Activated naive CD4-positive, alpha-beta T cell treated with anti-CD3 and anti-CD28 coated beads, Interleukin-2, amount 50 U/mL, for 72 hours (primary cell): ENCODE data around the gene RIMBP2. TPM values are rescaled to one million over a fixed set of nuclear protein-coding genes. Genes with fewer than 3 reads are reported as not detected.

Experiments used
- ATAC-seq, 2 donors: fragments of 150-1000 bp; cut with Tn5 transposase; 2 replicates each; pipeline ENCODE4 v1.10.0; 2021; ENCODE audit warnings: mild to moderate bottlenecking in 2 of 2, moderate library complexity in 2 of 2
- DNase-seq, 2 donors: peaks; one replicate each; pipeline ENCODE4 v3.0.0; 2021 to 2022; ENCODE audit warnings: low spot score in 2 of 2
- H3K27ac Mint-ChIP-seq, 2 donors: one replicate each; pipeline ENCODE4 v1.8.0; 2022; ENCODE audit warnings: mild to moderate bottlenecking in 2 of 2, mixed read lengths in 2 of 2
- H3K36me3 Mint-ChIP-seq, 2 donors: one replicate each; pipeline ENCODE4 v1.8.0; 2022; ENCODE audit warnings: mixed read lengths in 2 of 2
- H3K9me3 Mint-ChIP-seq, 2 donors: one replicate each; pipeline ENCODE4 v1.8.0; 2022; ENCODE audit warnings: mixed read lengths in 2 of 2
- total RNA-seq, 2 donors: library from RNA; stranded (reverse); gene quantifications; one replicate each; pipeline ENCODE4 v1.2.3, GENCODE V29; 2022

The RIMBP2 gene
- total RNA-seq, 2 donors from 2014 or later: not detected

GRCh38 chr12:130614530-130614905 lies 101.6 kb downstream of the RIMBP2 start:
- Mint-ChIP-seq H3K27ac (no peak overlapping the region), H3K36me3 (no peaks in the 10 kb centered on the region), H3K9me3 (no peaks in the 10 kb centered on the region)
- DNase-seq (no peak), ATAC-seq (no peak)

- ATAC-seq (no peak), DNase-seq (no peak)
- H3K36me3 Mint-ChIP-seq: no peaks in the 10 kb centered on the region
- no peaks in the 10 kb centered on the region for H3K9me3 Mint-ChIP-seq
- no peak overlapping the region for H3K27ac Mint-ChIP-seq
These were observed 102.1 kb downstream of the RIMBP2 start for GRCh38 chr12:130613831-130614529.

GRCh38 chr12:130613131-130613530 lies 103.0 kb downstream of the RIMBP2 start:
- ATAC-seq: no peak
- Mint-ChIP-seq H3K36me3 (no peaks in the 10 kb centered on the region), H3K9me3 (no peaks in the 10 kb centered on the region), H3K27ac (no peak overlapping the region)
- DNase-seq: no peak

- DNase-seq (no peak), ATAC-seq (no peak)
- Mint-ChIP-seq H3K9me3 (no peaks in the 10 kb centered on the region), H3K27ac (no peak overlapping the region), H3K36me3 (no peaks in the 10 kb centered on the region)
These were observed 104.8 kb downstream of the RIMBP2 start for GRCh38 chr12:130611026-130611905.

GRCh38 chr12:130609966-130610365 lies 106.1 kb downstream of the RIMBP2 start:
- ATAC-seq (no peak), DNase-seq (no peak)
- H3K27ac Mint-ChIP-seq: no peak overlapping the region
- no peaks in the 10 kb centered on the region for H3K9me3 Mint-ChIP-seq
- no peaks in the 10 kb centered on the region for H3K36me3 Mint-ChIP-seq

GRCh38 chr12:130608831-130609230 lies 107.3 kb downstream of the RIMBP2 start:
- H3K9me3 Mint-ChIP-seq: no peaks in the 10 kb centered on the region
- H3K27ac Mint-ChIP-seq: no peak overlapping the region
- DNase-seq (no peak), ATAC-seq (no peak)
- H3K36me3 Mint-ChIP-seq: no peaks in the 10 kb centered on the region

- no peak for ATAC-seq
- no peaks in the 10 kb centered on the region for H3K9me3 Mint-ChIP-seq
- H3K36me3 Mint-ChIP-seq: no peaks in the 10 kb centered on the region
These were observed 108.0 kb downstream of the RIMBP2 start for GRCh38 chr12:130608132-130608531.

GRCh38 chr12:130606231-130606630 lies 109.9 kb downstream of the RIMBP2 start:
- no peaks in the 10 kb centered on the region for H3K36me3 Mint-ChIP-seq
- DNase-seq (no peak), ATAC-seq (no peak)
- no peaks in the 10 kb centered on the region for H3K9me3 Mint-ChIP-seq
- H3K27ac Mint-ChIP-seq: no peak overlapping the region

More at GRCh38 chr12:130608132-130608531, 108.0 kb downstream of the RIMBP2 start:
- DNase-seq: no peak
- H3K27ac Mint-ChIP-seq: no peak overlapping the region

GRCh38 chr12:130603396-130603965 lies 112.6 kb downstream of the RIMBP2 start:
- H3K27ac Mint-ChIP-seq: no peak overlapping the region
- no peaks in the 10 kb centered on the region for H3K36me3 Mint-ChIP-seq
- DNase-seq: no peak
- H3K9me3 Mint-ChIP-seq: no peaks in the 10 kb centered on the region
- ATAC-seq: no peak

GRCh38 chr12:130602251-130602650 lies 113.8 kb downstream of the RIMBP2 start:
- H3K9me3 Mint-ChIP-seq: peaks cover 9% of the 10 kb centered on the region in 2 donors
- peaks cover 0 to 4% of the 10 kb centered on the region in 2 donors for H3K36me3 Mint-ChIP-seq
- no peak for ATAC-seq
- DNase-seq: no peak
- no peak overlapping the region for H3K27ac Mint-ChIP-seq

GRCh38 chr12:130601327-130601726 lies 114.8 kb downstream of the RIMBP2 start:
- ATAC-seq (no peak), DNase-seq (no peak)
- Mint-ChIP-seq H3K9me3 (peaks cover 9 to 11% of the 10 kb centered on the region in 2 donors), H3K36me3 (peaks cover 0 to 4% of the 10 kb centered on the region in 2 donors), H3K27ac (no peak overlapping the region)

GRCh38 chr12:130596241-130596640 lies 119.9 kb downstream of the RIMBP2 start:
- Mint-ChIP-seq H3K27ac (no peak overlapping the region), H3K36me3 (peaks cover 0 to 4% of the 10 kb centered on the region in 2 donors)

GRCh38 chr12:130595566-130595965 lies 120.5 kb downstream of the RIMBP2 start:
- peaks cover 9 to 11% of the 10 kb centered on the region in 2 donors for H3K9me3 Mint-ChIP-seq
- no peak for DNase-seq
- no peak for ATAC-seq

More at GRCh38 chr12:130596241-130596640, 119.9 kb downstream of the RIMBP2 start:
- DNase-seq: no peak
- peaks cover 9 to 11% of the 10 kb centered on the region in 2 donors for H3K9me3 Mint-ChIP-seq
- ATAC-seq: no peak

GRCh38 chr12:130593056-130593455 lies 123.0 kb downstream of the RIMBP2 start:
- no peak for ATAC-seq
- H3K27ac Mint-ChIP-seq: no peak overlapping the region
- H3K36me3 Mint-ChIP-seq: peaks cover 0 to 9% of the 10 kb centered on the region in 2 donors
- H3K9me3 Mint-ChIP-seq: peaks cover 9 to 15% of the 10 kb centered on the region in 2 donors
- no peak for DNase-seq

More at GRCh38 chr12:130595566-130595965, 120.5 kb downstream of the RIMBP2 start:
- Mint-ChIP-seq H3K27ac (no peak overlapping the region), H3K36me3 (peaks cover 0 to 4% of the 10 kb centered on the region in 2 donors)

- no peak overlapping the region for H3K27ac Mint-ChIP-seq
- H3K9me3 Mint-ChIP-seq: peaks cover 9 to 14% of the 10 kb centered on the region in 2 donors
- no peak for ATAC-seq
- DNase-seq: no peak
- peaks cover 0 to 10% of the 10 kb centered on the region in 2 donors for H3K36me3 Mint-ChIP-seq
These were observed 123.5 kb downstream of the RIMBP2 start for GRCh38 chr12:130592641-130593040.

GRCh38 chr12:130591736-130592135 lies 124.4 kb downstream of the RIMBP2 start:
- H3K36me3 Mint-ChIP-seq: peaks cover 0 to 8% of the 10 kb centered on the region in 2 donors
- ATAC-seq (no peak), DNase-seq (no peak)
- H3K27ac Mint-ChIP-seq: no peak overlapping the region
- H3K9me3 Mint-ChIP-seq: peaks cover 5 to 10% of the 10 kb centered on the region in 2 donors

GRCh38 chr12:130590685-130591084 lies 125.4 kb downstream of the RIMBP2 start:
- peaks cover 5 to 8% of the 10 kb centered on the region in 2 donors for H3K9me3 Mint-ChIP-seq
- peaks cover 0 to 13% of the 10 kb centered on the region in 2 donors for H3K36me3 Mint-ChIP-seq
- no peak for DNase-seq
- H3K27ac Mint-ChIP-seq: no peak overlapping the region
- ATAC-seq: no peak
